ENCODE data around the gene SPINT1. TPM values are rescaled to one million over a fixed set of nuclear protein-coding genes. Genes with fewer than 3 reads are reported as not detected.

Gene SPINT1, protein sequence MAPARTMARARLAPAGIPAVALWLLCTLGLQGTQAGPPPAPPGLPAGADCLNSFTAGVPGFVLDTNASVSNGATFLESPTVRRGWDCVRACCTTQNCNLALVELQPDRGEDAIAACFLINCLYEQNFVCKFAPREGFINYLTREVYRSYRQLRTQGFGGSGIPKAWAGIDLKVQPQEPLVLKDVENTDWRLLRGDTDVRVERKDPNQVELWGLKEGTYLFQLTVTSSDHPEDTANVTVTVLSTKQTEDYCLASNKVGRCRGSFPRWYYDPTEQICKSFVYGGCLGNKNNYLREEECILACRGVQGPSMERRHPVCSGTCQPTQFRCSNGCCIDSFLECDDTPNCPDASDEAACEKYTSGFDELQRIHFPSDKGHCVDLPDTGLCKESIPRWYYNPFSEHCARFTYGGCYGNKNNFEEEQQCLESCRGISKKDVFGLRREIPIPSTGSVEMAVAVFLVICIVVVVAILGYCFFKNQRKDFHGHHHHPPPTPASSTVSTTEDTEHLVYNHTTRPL
- 258 and 274 TPM in 2 replicates for total RNA-seq

DNA sequence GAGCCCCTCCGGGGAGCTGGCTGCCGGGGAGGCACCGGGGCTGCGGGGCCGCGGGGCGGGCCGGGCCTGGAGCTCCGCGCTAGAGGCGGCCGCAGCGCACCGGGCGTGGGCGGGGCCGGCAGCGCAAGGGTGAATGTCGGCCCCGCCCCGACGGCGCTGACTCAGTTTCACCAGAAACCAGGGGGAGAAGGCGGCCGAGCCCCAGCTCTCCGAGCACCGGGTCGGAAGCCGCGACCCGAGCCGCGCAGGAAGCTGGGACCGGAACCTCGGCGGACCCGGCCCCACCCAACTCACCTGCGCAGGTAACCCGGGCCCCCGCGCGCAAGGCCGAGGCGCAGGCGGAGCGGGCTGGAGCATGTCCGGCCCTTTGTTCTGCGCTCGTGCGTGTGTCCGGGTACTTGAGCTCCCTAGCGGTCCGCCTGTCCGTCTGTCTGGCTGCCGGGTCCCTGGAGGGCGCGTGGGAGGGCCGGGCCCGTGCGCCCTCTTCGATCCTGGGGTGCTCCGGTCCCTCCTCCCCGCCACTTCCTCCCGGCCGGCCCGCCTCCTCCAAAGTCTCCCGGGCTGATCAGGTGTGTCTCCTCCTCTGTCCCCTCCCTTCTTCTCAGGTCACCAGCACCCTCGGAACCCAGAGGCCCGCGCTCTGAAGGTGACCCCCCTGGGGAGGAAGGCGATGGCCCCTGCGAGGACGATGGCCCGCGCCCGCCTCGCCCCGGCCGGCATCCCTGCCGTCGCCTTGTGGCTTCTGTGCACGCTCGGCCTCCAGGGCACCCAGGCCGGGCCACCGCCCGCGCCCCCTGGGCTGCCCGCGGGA is at the start of gene SPINT1:
TSS of gene SPINT1 (plus strand) at position 164 of the 811 bp plus-strand sequence. CDS start at position 671, 507 bp downstream.

DNA sequence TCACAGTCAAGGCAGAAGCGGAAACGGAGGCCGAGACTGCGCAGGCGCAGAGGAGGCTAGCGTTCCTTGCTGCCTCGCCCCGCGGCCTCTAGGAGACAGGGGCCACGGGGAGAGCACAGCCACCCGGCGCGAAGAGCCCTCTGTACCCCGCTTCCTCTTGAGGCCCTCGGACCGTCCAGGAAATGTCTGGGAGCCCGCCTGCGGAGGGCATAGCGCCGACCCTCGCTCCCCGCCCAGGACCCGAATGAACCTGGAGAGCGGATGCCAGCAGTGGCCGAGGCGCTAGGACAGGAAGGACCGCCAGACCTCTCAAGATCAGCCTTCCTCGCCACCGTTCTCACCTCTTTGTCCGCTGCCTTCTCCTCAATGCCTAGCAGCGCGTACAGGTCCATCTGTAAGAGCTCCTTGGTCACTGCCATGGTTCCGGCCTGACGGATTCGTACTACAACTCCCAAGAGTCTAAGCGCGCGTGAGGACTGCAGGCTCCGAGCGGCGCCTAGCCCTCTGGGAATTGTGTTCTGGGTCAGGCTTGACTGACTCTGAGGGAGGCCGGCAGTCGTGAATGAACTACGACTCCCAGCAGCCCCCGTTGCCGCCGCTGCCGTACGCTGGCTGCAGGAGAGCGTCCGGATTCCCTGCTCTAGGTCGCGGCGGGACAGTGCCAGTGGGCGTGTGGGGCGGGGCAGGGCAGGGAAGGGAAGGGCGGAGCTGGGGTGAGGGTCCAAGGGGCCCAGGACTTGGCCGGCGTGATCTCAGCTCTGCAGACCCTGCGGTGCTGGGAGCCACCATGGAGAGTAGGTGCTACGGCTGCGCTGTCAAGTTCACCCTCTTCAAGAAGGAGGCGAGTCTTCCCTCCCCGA is 36.6 kb upstream of the SPINT1 start, which contains the start of the genes DNAJC17 and ZFYVE19:
TSS of gene DNAJC17 (minus strand) at position 446 of the 860 bp plus-strand sequence. CDS start at position 419, 27 bp downstream.
TSS of gene ZFYVE19 (plus strand) at position 62 of the 860 bp plus-strand sequence. CDS start at position 563, 501 bp downstream.

GRCh38 chr15:40828447-40829036 is 15.3 kb upstream of the SPINT1 start, which contains the start of gene PPP1R14D:
TSS of gene PPP1R14D (minus strand) at chr15:40828708. CDS start at chr15:40828641, 67 bp downstream.

DNA sequence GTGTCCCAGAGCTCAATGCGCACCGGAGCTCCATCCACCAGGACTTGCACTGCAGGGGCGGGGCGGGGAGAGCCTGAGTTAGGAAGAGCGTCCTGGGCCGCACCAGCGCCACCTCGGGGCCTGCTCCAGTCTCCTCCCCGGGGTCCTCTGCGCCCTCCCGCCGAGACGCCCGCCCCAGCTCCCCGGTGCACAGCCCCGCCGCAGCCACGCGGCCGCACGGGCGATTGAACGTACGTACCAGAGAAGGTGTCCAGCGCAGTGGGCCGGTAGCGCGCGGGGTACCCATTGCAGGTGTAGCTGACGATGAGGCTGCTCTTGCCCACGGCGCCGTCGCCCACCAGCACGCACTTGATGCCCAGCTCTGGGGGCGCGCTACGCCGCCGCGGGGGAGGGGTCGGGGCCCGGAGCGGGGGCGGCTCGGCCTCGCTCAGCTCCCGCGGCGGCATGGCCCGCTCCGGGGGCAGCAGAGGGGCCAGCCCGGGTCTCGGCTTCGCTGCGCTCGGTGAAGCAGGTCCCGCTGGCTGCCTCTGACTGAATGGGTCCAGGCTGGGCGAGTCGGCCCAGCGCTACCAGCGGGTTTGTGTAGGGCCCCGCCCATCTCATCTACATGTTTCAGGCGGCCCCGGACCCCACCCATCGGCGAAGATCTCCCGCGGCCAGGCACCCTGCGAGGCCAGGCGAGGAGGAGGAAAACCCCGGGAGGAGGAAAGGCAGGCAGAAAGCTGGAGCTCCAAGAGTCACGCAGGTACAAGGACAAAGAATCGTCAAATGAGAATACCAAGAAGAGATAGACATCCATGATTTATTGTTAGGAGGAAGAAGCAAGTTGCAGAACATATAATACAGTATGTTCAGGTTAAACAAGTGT is 30.1 kb downstream of the SPINT1 start, which contains the start of gene RHOV:
TSS of gene RHOV (minus strand) at position 541 of the 868 bp plus-strand sequence. CDS start at position 446, 95 bp downstream.

DNA sequence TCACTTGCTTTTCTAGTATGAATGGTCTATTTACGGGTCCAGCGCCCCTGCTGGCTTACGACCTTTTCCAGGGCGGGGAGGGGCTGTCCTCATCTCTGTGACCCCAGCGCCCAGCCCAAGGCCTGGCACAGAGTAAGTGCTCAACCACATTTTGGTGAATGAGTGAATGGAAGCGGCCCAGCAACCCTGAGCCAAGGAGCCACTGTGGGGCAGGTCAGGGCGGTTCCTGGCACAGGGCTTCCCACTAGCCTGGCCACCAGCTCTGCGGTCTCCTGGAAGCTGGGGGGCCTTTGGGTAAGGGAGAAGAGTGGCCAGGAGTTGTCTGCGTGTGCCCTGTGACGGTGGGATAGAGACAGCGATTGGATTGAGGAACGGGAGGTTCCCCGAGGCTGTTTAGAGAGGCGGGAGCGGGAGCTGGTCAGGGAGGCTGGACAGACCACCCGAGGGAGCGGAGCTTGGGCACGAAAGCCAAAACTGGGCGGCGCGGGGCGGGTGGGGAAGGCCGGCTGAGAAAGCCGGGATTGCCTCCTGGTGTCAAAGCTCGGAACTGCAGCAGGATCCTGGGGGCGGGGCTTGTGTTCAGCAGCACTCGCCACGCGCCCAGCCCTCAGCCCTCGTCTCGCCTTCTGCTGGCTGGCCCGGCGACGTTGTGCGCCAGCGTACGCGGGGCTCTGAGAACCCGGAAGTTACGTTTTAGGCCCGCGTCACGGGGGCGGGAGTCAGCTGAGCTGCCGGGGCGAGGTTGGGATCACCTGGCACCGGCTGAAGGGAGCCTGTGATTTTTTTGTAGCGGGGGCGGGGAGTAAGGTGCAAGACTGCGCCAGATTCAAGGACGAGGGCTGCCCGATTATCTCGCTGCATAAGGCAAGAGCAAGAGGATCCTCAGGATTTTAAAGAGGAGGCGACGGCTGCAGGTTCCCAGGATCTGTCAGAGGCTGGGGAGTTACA is 50.2 kb downstream of the SPINT1 start, which contains the start of gene VPS18:
TSS of gene VPS18 (plus strand) at position 718 of the 948 bp plus-strand sequence. CDS start 319 bp downstream, outside the sequence.

Other genes starting within 250 kb of the SPINT1 start
- gene KNL1, start 249.8 kb upstream of the SPINT1 start, total RNA-seq = 1.1 and 2.2 TPM in 2 replicates
- gene RAD51, start 148.9 kb upstream of the SPINT1 start, total RNA-seq = 0.21 and 2.4 TPM in 2 replicates
- gene RMDN3, start 88.8 kb upstream of the SPINT1 start, total RNA-seq = 14.5 and 14.7 TPM in 2 replicates
- 8.4 and 30.9 TPM in 2 replicates for gene GCHFR, start 80.0 kb upstream of the SPINT1 start, total RNA-seq
- gene C15orf62, start 74.1 kb upstream of the SPINT1 start, total RNA-seq = 0.85 and 1.2 TPM in 2 replicates
- gene ZFYVE19, start 37.0 kb upstream of the SPINT1 start, total RNA-seq = 29.4 and 29.9 TPM in 2 replicates
- 22.8 and 28.4 TPM in 2 replicates for gene DNAJC17, start 36.6 kb upstream of the SPINT1 start, total RNA-seq
- not detected in 2 replicates for gene PPP1R14D, start 15.3 kb upstream of the SPINT1 start, total RNA-seq
- 11.7 and 17.8 TPM in 2 replicates for gene RHOV, start 30.2 kb downstream of the SPINT1 start, total RNA-seq
- 24.7 and 48.0 TPM in 2 replicates for gene VPS18, start 50.4 kb downstream of the SPINT1 start, total RNA-seq
- under 0.01 TPM in 1 of 2 replicates, not detected in the other for gene DLL4, start 85.3 kb downstream of the SPINT1 start, total RNA-seq
- 11.3 and 38.6 TPM in 2 replicates for gene CHAC1, start 109.4 kb downstream of the SPINT1 start, total RNA-seq

Measured in tracheal epithelial cell (primary cell).